Activated T-cell treated with anti-CD3 and anti-CD28 coated beads, Interleukin-2, amount 50 U/mL, for 1 hour (primary cell): ENCODE measurements around the gene DEAF1.
A peak's percentile ranks its signal among the peaks of the same experiment; 100 is the strongest.
"Not testable (repeated sequence)": the region's sequence is repeated elsewhere in the genome, so short reads cannot be mapped to it uniquely, and the experiment has no call there.

Experiments
- DNase-seq: peaks from one replicate; pipeline ENCODE4 v3.0.0-alpha.2; 2020

DEAF1 gene, protein sequence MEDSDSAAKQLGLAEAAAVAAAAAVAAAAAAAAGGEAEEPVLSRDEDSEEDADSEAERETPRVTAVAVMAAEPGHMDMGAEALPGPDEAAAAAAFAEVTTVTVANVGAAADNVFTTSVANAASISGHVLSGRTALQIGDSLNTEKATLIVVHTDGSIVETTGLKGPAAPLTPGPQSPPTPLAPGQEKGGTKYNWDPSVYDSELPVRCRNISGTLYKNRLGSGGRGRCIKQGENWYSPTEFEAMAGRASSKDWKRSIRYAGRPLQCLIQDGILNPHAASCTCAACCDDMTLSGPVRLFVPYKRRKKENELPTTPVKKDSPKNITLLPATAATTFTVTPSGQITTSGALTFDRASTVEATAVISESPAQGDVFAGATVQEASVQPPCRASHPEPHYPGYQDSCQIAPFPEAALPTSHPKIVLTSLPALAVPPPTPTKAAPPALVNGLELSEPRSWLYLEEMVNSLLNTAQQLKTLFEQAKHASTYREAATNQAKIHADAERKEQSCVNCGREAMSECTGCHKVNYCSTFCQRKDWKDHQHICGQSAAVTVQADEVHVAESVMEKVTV

DNA sequence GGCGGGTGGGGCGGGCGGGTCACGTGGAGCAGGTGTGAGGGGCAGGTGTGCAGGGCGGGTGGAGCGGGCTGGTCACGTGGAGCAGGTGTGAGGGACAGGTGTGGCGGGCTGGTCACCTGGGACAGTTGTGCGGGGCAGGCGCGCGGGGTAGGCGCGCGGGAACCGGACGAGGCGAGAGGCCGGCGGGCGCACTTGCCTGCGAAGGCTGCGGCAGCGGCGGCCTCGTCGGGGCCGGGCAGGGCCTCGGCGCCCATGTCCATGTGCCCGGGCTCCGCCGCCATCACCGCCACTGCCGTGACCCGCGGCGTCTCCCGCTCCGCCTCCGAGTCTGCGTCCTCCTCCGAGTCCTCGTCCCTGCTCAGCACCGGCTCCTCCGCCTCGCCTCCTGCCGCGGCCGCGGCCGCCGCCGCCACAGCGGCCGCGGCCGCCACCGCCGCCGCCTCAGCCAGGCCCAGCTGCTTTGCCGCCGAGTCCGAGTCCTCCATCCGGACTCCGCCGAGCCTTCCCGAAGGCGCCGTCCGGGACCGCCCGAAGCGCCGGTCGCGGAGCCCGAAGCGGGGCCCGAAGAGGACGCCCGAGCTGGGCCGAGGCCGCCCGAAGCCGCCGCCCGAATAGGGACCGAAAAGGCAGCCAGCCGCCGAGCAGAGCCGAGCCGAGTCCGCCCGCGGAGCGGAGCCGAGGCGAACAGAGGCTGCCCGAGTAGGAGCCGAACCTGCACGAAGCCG, at the start of gene DEAF1:
DEAF1 (minus strand) TSS at position 660 of the 725 bp plus-strand sequence; CDS start at position 485, 175 bp downstream.
- DNase-seq = peak; percentile 99

DNA sequence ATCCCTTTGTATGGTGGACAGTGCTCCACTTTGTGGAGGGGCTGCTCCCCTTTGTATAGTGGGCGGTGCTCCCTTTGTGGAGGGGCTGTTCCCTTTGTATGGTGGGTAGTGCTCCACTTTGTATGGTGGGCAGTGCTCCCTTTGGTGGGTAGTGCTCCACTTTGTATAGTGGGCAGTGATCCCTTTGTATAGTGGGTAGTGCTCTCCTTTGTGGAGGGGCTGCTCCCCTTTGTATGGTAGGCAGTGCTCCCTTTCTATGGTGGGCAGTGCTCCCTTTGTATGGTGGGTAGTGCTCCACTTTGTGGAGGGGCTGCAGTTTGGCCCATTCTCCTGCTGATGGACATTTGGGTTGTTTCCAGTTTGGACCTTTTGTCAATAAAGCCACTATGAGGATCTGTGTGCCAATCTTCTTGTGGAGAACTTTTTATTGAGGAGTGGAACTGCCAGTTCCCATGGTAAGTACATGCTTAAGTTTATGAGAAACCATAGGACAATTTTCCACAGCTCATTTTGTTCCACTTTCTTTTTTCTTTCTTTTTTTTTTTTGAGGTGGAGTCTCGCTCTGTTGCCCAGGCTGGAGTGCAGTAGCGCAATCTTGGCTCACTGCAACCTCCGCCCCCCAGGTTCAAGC, 47.7 kb upstream of the DEAF1 start:
- no peak for DNase-seq

DNA sequence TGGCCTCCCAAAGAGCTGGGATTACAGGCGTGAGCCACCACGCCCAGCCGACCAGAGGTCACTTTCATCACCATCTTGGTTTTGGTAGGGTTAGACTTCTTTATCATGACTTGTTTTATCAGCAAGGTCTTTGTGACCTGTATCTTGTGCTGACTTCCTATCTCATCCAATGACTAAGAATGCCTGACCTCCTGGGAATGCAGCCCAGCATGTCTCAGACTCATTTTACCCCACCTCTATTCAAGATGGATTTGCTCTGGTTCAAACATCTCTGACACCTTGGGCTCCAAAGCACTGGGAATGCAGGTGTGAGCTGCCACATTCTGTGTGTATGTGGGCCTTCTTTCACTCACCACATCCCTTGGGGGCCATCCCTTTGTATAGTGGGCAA, 47.1 kb upstream of the DEAF1 start:
- DNase-seq = no peak

DNA sequence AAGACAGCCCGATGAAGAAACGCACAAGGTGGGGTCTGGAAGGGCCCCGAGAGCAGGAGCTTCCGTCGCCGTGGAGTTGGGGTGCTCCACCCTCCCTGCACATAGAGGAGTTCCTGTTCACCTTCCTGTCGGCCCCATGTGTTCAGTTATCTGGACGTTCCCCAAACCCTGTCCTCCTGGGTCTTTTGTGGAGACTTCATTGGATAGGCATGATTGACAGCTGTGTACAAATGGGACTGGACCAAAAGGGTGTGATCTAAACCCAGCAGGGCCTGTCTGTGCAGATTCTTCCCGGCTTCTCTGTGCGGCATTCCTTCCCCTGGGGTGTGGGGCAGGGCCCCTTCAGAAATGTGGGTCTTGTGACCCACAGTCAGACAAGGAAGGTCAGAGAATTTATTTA, 42.9 kb upstream of the DEAF1 start:
- DNase-seq = not testable (repeated sequence)

DNA sequence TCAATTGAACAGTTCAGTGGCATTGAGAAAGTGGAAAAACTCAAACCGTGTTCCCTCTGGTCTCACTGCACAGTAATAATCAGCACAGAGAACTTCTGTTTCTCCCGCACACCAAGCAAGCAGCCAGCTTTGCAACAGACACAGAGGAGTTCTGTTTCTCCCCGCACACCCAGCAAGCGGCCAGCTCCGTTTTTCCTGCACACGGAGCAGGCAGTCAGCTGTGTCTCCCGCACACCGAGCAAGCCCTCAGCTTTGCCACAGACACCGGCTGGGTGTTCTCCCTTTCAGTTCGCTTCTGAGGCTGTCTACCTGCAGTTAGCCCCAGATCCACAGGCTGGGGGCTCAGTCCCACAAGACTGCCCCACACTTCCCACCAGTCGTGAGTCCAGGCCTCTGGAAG, 42.3 kb upstream of the DEAF1 start:
- peak; percentile 23 for DNase-seq

DNA sequence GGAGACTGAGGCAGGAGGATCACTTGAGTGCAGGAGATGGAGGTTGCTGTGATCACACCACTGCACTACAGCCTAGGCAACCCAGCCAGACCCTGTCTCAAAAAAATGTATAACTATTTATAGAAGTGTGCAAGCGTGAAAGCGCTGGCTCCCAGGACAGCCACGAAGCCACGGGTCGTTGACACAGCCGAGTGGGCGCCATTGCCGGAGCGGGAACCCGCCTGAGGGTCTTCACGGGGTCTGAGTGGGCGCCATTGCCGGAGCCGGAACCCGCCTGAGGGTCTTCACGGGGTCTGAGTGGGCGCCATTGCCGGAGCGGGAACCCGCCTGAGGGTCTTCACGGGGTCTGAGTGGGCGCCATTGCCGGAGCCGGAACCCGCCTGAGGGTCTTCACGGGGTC, 39.5 kb upstream of the DEAF1 start:
- DNase-seq = not testable (repeated sequence)

DNA sequence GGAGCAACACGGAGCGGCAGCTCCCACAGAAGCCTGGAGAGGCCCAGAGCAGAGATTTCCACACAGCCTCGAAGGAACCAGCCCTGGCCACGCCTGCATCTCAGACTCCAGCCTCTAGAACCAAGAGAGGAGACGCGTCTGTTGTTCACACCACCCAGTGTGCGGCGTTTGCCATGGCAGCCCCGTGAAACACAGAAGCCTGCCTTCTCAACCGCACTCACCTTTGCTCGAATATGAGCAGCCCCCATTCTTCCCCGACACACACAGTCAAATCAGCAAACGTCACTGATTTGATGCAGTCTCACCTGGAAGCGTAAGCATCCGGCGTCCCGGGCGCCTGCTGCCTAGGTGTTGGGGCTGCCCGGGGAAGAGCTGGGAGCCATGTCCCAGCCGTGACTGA, 38.0 kb upstream of the DEAF1 start:
- DNase-seq = no peak

DNA sequence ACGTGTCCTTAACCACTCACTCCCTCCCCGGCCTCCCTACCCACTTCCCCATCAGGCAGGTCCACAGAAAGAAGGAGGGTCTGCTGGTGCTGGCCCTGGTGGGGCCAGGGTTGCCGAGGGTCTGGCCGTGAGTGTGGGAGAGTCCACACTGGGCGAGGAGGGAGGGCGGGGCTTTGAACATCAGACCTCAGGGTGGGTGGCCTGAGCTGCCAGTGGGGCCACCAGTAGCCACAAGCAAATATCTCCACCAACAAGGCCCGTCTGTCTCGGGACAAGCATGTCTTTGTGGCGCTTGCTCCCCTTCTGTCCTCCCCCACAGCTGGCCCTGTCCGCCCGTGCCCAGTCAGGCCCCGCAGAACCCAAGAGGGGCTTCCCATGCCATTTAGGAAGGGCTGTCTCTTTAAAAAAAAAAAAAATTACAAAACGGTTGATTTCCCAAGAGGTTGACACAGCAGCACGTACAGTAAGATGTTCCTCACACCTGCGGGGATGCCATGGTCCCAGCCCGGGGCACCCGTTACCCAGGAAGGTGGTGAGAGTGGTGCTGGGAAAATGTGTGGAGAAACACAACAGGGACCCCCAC, 34.6 kb upstream of the DEAF1 start:
- DNase-seq = no peak

DNA sequence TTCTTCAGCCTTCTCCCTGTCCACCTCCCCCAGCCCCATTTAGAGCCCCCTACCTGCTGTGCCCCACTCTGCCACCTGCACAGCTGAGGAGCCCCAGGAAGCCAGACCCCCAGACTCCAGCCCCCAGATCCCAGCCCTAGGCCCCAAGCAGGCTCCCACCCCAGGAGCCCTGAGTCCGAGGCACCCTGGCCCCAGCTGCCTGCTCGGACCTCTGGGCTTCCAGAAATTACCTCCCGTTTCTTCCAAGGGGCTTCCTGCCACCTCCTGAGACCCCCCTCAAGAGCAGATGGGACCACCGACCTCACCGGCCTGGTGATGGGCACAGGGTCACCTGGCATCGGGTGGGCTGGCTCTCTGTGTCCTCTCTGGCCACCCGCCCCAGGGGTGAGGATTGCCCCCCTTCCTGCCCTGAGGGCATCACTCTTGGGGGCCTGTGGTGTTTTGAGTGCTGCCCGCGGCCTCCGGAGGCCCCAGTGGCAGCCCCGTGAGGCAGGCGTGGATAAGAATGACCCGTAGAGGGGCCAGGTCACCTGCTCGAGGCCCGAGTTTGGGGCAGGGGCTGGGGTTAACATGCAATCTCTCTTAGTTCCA, 34.0 kb upstream of the DEAF1 start:
- DNase-seq = no peak

DNA sequence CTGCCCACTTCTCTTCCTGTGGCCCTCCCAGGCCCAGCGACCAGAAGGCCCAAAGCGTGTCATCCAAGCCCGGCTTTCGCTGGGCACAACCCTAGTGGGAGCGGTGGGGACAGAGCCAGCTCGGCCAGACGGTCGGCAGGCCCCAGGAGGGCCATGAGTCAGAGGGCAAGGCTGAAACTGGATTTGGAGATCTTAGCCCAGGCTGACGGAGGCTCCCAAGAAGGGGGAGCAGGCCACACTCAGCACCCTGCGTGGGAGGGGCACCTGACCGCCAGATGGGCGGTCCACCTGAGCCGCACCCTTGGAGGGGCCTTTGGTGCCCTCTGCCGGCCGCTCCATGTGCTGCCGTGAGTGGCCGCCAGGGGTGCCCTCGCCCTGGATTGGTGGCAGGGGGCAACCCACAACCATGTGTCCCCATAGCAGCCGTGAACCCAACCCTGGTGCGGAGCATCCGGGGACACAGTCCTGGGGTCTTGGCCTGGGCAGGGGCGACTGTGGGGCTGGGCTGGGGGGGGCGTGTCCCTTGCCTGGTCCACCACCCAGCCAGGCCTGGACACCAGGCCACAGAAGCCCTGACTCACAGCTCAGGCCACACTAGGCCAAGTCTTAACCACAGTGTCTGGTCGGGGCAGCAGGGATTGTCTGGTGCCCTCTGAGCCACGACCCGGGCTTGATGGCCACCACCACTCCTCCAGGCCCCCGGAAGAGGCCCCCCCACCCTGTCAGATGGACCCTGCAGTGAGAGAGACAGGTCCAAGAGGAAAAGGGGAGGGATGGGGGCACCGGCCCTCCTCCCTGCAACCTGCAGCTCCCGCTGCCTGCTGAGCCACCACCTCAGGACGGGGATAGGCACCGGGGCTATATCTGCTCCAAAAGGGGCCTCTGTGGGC, 33.1 kb upstream of the DEAF1 start:
- peak; percentile 83 for DNase-seq

DNA sequence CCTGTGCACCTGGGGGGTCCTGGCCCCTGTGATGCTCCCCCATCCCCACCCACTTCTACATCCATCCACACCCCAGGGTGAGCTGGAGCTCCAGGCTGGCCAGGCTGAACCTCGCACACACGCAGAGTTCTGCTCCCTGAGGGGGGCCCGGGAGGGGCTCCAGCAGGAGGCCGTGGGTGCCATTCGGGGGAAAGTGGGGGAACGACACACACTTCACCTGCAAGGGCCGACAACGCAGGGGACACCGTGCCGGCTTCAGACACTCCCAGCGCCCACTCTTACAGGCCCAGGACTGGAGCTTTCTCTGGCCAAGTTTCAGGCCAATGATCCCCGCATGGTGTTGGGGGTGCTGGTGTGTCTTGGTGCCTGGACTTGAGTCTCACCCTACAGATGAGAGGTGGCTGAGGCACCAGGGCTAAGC, 32.3 kb upstream of the DEAF1 start:
- no peak for DNase-seq

DNA sequence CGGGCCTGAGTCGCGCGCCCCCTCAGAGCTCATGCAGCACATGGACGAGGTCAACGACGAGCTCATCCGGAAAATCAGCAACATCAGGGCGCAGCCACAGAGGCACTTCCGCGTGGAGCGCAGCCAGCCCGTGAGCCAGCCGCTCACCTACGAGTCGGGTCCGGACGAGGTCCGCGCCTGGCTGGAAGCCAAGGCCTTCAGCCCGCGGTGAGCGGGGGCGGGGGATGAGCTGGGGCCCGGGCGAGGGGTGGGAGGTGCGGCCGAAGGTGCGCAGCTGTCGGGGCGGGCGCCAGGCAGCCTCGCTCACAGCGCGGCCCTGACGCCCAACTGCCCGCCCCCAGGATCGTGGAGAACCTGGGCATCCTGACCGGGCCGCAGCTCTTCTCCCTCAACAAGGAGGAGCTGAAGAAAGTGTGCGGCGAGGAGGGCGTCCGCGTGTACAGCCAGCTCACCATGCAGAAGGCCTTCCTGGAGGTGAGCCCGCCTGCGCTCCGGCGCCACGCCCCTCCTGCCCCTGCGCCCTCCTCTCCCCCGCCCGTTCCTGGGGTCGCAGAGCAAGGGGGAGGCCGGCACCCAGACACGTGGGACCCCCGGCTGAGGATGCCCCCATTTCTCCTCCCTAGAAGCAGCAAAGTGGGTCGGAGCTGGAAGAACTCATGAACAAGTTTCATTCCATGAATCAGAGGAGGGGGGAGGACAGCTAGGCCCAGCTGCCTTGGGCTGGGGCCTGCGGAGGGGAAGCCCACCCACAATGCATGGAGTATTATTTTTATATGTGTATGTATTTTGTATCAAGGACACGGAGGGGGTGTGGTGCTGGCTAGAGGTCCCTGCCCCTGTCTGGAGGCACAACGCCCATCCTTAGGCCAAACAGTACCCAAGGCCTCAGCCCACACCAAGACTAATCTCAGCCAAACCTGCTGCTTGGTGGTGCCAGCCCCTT, 31.5 kb upstream of the DEAF1 start:
- DNase-seq = peak; percentile 60

DNA sequence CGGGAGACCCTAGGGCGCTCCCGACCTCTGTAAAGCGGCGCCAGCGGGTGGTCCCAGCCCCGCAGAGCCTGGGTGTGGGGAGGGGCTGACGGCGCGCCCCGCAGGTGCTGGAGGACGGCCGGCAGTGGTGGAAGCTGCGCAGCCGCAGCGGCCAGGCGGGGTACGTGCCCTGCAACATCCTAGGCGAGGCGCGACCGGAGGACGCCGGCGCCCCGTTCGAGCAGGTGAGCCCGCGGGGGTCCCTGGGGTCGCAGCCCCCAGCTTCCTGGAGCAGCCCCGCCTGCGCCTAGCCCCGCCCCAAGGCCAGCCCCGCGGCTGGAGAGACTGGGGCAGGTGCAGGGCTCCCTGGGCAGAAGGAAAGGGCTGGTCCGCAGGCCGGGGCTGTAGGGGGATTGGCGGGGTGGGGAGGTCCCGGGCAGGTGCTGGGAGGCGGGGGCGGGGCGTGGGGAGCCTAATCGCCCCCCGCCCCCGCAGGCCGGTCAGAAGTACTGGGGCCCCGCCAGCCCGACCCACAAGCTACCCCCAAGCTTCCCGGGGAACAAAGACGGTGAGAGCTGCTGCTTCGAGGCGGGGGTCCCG, 30.7 kb upstream of the DEAF1 start:
- DNase-seq = peak; percentile 37

DNA sequence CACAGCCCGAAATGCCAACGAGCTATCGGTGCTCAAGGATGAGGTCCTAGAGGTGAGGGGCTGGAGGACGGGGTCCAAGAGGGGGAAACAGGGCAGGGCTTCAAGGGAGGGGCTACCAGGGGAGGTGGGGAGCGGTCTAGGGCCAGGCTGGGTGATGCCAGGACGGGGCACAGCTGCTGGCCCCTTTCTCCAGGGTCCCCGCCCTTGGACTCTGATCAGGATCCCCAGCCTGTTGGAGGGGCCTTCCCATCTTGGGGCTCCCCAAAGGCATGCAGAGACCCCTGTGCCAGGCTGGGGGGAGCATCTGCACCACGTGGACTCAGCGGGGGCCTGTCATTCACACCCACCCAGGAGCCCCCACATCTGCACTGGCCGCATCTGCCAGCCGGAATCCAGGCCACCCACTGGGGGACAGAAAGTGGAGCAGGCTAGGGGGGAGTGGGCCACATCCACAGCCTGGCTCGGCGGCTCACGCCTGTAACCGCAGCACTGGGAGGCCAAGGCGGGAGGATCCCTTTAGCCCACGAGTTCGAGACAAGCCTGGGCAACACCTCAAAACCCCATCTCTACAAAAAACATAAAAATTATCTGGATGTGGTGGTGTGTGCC, 29.9 kb upstream of the DEAF1 start:
- DNase-seq = no peak

DNA sequence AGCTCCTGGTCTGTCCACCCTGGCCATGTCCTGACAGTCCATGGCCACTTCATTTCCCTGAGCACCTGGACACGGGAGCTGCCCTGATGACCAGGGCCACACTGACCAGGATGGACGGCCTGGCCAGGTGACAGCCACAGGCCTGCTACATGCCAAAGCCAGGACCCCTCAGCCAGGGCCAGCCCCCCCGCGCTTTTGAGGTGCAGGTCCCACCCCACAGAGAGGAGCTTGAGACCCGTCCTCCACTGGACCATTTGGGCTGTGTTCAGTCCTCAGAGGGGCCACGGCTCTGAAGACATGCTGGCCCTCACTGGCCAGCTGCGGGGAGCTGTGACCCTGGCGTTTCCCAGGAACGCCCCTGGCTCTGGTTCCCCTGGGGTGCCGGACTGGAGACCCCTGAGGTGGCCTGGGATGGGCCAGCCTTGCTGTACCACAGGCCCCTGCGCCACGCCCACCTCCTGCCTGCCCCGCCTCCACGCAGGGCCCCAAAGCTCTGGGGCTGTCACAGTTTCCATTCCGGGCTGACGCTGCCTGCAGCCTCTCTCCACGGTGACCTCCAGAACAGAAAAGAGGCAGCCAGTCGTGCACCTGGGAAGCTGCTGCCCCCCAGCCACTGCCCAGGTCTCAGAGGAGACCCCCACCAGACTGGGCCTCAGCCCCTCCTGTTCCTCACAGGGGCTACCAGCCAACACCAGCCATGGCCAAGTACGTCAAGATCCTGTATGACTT, 29.2 kb upstream of the DEAF1 start:
- peak; percentile 29 for DNase-seq

DNA sequence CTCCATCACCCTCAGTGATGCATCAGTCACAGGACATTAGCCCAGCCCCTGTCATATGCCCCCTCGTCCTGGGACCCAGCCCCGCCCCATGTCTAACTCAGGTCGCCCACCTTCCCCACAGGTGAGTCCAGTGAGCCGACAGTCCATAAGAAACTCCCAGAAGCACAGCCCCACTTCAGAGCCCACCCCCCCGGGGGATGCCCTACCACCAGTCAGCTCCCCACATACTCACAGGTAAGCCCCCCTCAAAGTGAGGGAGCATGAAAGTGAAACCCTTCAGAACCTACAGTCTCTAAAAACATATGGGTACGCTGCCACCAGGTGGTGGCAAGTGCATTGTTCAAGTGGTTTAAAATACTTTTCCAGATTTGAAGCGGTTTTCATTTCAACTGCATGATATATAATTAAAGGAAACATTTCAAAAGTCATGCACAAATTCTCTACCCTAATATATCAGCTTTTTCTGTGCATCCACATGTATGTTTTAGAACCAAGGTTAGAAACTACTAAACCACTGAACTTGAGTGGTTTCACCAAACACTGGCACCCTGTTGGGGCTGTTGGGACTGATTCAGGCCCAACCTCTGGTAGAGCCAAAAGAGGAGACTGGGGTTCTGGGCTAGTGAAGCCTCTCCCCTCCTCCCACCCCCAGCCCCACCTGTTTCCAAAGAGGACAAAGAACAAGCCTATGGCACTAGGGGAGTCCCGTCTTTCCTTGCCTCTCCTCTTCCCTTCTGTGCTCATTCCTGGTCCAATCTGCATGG, 28.3 kb upstream of the DEAF1 start:
- DNase-seq = peak; percentile 54

DNA sequence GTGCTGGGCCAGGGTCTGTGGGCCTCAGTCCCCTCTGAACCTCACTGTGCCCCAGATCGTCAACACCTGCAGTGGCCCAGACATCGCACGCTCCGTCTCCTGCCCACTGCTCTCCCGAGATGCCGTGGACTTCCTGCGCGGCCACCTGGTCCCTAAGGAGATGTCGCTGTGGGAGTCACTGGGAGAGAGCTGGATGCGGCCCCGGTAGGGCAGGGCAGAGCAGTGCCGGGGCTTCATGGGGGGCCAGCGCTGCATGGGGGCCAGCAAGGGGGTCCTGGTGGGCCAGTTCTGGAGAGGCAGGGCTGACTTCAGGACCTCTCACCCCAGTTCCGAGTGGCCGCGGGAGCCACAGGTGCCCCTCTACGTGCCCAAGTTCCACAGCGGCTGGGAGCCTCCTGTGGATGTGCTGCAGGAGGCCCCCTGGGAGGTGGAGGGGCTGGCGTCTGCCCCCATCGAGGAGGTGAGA, 27.4 kb upstream of the DEAF1 start:
- DNase-seq = no peak
